Cardiac septum (tissue), 1 donor: ENCODE measurements around the gene POLR3E. TPM values are rescaled to one million over a fixed set of nuclear protein-coding genes. Genes with fewer than 3 reads are reported as not detected.

Experiments
- DNase-seq: peaks from one replicate; pipeline ENCODE4 v3.0.0-alpha.2; 2020; ENCODE audit warnings: low spot score
- intact Hi-C: fragments of 100-400 bp; cut with DNase I; formaldehyde crosslinking; loops from one replicate; pipeline ENCODE4 v1.14.0; 2022
- total RNA-seq: library from RNA; stranded (reverse); fragmentation: NEBNext Ultra II Directional; extraction: Animal tissue kit (Norgen Biotek cat#: 25700); gene quantifications from one replicate; pipeline ENCODE4 v1.2.1, GENCODE V29; 2021
- donor health status: DM: no; HTN: no; CAD: no.

The POLR3E gene
- total RNA-seq, 1 donor from 2014 or later, result 32.7 TPM

DNA sequence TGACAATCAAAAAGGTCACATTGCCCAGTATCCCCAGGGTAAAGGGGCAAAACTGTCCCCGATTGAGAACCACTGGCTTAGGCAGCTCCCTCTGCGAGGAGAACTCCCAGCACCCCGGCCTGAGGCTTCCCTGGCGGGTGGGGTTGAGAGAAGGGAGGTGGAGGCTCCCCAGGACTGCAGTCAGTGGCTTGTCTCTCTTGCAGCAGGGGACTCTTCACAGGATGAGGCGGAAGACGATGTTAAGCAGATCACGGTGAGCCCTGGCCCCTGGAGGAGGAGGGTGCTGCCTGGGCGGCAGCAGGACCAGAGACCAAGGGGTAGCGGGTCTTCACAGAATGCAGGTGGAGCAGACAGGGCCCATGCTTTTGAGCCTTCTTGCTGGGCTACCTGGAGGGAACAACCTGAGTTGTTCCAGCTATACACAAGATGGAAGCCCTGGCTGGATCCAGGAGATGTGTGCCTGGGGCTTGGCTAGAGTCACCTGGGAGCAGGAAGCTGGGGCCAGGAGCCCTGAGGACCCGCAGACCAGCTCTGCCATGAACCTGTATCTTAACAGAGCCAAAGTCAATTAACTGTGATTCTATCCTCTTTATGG is 16.8 kb downstream of the POLR3E start:
- no peak for DNase-seq
- intact Hi-C loops, result no loop called here

DNA sequence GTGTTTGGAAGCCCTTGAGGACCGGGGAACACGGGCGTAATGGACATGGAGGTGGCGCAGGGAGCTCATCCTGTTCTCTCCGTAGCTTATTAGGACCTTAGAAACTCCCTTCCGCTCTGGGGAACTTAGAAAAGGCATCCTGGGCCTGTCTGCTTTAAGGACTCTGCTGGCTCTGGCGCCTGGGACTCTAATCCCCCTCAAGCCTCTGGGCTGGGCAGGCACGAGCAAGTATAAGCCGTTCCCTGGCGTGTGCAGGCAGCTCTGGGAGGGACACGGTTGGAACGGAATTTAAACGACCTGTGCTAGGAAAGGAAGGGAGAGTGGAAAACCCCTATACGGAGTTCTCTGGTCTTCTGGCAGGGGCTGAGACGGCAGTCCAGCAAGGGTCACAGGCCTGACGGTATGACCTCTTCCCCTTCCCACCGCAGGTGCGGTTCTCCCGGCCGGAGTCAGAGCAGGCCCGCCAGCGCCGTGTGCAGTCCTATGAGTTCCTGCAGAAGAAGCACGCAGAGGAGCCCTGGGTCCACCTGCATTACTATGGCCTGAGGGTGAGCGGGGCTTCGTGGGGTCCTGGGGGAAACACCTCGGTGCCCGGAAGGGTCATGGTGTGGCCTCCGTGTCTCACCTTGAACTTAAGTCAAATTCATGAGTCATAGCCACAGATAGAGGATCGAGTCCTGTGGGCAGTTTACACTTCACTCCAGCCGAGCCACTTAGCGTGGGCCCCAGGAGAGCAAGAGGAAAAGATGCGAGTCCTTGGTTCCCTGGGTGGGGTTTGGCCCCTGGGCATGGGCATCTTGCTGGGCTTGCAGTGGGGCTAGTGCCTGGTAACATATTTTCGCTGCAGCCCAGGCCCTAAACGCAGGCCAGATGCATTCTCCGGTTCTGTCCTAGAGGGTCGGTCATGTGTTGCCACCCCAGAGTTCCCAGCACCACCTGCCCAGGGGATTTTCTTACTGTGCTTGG is 17.7 kb downstream of the POLR3E start:
- intact Hi-C loops, result loop anchor here (5.0 kb wide), 1 partner anchor 1023 kb away; no protein-coding TSS in a partner anchor
- no peak for DNase-seq

GRCh38 chr16:22315979-22316378 is 18.8 kb downstream of the POLR3E start:
- intact Hi-C loops, result loop anchor here (5.0 kb wide), 1 partner anchor 1024 kb away; no protein-coding TSS in a partner anchor
- no peak for DNase-seq

DNA sequence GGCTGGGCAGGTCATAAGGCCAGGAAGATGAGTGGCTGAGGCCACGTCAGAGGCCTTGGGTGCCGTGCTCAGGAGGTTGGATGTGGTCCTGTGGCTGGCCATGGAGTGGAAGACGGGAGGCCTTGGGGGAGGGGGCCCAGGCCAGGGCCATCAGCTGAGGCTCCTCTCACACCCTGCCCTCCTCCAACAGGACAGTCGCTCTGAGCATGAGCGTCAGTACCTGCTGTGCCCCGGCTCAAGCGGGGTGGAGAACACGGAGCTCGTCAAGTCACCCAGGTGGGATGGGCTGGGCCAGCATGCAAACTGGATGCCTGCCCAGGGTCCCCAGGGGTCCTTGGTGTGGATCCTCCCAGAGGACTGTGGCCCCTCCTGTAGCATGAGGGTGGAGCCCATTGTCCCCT is 19.2 kb downstream of the POLR3E start:
- DNase-seq, result no peak
- intact Hi-C loops, result loop anchor here (5.0 kb wide), 1 partner anchor 1024 kb away; no protein-coding TSS in a partner anchor

DNA sequence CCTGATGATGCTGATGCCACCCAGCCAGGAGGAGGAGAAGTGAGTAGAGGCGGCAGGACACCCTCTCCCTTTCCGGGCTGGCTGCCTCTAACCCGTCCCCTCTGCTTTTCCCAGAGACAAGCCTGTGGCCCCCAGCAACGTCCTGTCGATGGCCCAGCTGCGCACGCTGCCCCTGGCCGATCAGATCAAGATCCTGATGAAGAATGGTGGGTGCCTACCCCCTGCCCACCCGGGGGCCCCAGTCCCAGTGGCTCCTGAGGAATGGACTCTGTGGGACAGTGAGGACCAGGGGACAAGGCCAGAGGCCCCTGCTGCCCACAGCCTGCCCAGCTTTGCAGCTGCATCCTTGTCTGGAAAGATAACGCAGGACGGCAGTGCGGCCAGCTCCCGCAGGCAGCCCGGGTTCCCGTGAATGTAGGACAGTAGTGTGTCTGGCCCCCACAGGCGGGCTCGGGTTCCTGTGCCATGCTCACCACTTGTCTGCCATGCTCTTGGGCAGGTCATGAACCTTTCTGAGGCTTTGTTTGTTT is 19.9 kb downstream of the POLR3E start:
- no peak for DNase-seq
- intact Hi-C loops, result loop anchor here (5.0 kb wide), 1 partner anchor 1025 kb away; no protein-coding TSS in a partner anchor

- intact Hi-C loops, result loop anchor here (5.0 kb wide), 1 partner anchor 1025 kb away; no protein-coding TSS in a partner anchor
Measured at GRCh38 chr16:22317625-22318024, 20.4 kb downstream of the POLR3E start.

DNA sequence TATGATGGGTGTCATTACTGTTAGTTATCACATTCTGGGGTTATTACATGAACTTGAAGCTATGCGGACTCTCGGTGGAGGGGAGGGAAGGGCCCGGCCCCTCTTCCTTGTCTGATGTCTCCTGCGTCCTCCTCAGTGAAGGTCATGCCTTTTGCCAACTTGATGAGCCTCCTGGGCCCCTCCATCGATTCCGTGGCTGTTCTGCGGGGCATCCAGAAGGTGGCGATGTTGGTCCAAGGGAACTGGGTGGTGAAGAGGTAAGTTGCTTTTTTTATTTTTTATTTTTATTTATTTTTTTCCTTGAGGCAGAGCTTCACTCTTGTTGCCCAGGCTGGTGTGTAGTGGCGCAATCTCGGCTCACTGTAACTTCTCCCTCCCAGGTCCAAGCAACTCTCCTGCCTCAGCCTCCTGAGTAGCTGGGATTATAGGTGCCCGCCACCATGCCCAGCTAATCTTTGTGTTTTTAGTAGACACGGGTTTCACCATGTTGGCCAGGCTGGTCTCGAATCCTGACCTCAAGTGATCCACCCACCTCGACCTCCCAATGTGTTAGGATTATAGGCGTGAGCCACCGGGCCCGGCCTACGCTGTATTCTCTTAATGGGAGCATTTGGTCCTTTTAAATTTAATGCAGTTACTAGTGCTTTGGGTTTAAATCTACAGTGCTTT is 21.6 kb downstream of the POLR3E start:
- no peak for DNase-seq

More at GRCh38 chr16:22317625-22318024, 20.4 kb downstream of the POLR3E start:
- DNase-seq, result no peak

GRCh38 chr16:22320572-22321339 is 23.5 kb downstream of the POLR3E start:
- DNase-seq, result no peak
- intact Hi-C loops, result loop anchor here (10.0 kb wide), 1 partner anchor 94 kb away; no protein-coding TSS in a partner anchor

More for the DNA sequence above, 21.6 kb downstream of the POLR3E start:
- intact Hi-C loops, result loop anchor here (5.0 kb wide), 1 partner anchor 1027 kb away; no protein-coding TSS in a partner anchor

DNA sequence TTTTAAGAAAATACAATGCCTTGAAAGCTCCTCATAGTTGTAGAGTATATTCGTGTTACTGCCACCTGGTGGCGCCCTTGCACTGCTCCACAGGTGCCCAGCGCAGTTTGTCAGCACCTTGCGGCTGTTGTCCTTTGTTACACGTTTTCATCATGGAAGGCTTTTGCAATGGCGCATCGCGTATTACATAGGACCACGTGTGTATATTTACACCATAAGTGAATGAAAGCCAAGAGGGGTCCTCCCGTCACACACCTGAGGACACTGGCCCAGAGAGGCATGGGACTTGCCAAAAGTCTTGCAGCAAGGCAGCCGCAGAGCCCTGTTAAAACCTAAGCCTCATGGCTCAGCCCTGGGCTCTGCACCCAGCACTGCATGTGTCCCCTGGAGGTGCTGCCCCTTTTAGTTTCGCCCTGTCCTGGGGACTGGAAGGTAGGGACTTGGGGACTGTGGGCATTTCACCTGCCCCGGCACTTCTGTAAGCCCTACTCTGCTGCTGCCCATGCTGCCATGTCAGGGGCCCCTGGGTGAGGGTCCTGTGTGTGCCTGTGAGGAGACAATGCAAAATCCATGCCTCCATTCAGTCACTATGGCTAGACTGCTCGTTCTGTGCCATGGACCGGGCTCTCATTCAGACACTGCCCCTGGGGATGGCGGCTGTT is 24.3 kb downstream of the POLR3E start:
- DNase-seq, result no peak
- intact Hi-C loops, result loop anchor here (10.0 kb wide), 1 partner anchor 93 kb away; no protein-coding TSS in a partner anchor

DNA sequence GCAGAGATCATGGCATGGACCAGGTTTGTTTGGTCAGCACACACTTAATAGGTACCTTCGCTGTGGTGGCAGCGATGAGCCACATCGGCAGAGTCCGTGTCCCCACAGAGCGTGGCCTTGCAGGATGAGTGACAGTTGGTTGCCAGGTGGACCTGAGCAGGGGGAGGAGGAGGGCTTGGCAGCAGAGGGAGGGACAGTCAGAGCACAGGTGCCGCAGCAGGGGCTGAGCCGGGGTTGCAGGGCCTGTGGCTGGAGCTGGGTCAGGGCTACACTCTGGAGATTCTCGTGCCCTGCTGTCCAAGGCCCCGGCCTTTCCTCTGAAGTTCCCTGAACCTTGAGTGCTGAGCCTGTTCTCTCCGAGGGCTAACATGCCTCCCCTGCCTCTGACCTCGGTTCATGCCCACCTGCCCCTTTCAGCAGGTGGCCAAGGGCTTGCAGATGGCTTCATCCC is 24.8 kb downstream of the POLR3E start:
- intact Hi-C loops, result loop anchor here (10.0 kb wide), 1 partner anchor 93 kb away; no protein-coding TSS in a partner anchor
- no peak for DNase-seq

- intact Hi-C loops, result loop anchor here (10.0 kb wide), 1 partner anchor 92 kb away; no protein-coding TSS in a partner anchor
- no peak for DNase-seq
Measured at GRCh38 chr16:22322741-22323140, 25.5 kb downstream of the POLR3E start.

DNA sequence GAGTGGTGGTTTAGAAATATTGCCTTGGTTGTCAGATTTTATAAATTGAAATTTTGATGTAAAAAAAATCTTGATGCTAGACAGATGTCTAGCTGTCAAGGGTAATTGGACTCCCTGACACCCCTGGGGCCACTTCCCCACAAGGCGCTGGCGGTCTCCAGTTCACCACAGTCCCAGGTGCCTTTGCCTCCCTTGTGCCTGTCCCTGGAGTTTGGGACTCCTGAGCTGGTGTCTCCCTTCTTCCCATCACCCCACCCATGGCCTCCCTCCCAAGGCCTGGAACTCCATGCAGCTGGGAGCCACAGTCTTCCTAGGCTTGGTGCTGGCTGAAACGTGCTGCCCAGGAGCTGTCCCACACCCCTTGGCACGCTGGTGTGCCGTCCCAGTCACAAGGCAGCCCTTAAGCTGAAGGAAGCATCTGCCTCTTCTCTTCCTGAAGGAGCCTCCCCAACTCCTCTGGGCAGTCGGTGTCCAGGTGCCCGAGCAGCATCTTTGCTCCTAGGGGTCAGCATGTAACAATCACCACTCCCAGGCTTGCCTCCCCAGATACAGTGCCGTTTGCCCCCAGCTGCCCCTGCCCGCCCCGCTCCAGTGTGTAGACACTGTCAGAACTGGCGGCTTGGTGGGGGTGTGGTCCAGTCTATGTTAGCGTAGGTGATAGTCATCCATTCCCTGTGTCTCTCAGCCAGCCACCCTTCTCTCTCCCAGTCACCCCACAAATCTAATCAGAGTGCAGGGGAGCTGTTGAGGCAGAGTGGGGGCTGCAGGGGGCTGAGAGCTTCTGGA is 26.2 kb downstream of the POLR3E start:
- intact Hi-C loops, result loop anchor here (10.0 kb wide), 1 partner anchor 91 kb away; no protein-coding TSS in a partner anchor
- DNase-seq, result no peak

DNA sequence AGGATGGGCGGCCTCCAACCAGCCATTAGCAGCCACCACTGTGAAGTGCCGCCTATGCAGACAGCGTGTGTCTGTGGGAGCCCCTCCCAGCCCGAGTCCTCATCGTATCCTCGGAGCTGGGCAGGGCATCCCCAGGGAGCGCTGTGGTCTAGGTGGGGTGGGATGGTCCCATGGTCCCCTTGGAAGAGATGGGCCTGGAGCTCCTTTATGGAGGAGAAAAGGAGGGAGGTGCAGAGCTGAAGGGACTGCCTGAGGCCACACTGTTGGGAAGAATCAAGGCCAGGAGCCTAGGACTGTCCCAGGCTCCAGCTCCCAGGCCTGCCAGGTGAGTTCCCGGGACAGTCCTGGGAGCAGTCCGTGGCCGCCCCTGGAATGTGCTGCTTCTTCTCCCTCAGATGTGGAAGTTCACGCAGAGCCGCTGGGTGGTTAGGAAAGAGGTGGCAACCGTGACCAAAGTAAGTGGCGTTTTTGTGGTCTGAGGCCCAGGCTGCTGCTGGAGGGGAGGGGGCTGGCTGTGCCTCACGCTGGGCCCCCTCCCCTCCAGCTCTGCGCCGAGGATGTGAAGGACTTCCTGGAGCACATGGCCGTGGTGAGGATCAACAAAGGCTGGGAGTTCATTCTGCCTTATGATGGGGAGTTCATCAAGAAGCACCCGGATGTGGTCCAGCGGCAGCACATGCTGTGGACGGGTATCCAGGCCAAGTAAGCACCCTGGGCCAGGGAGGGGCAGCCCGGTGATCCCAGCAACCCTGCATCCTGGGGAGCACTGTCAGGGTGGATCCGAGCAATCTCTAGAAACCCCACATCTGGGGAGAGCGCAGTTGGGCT is 27.0 kb downstream of the POLR3E start:
- no peak for DNase-seq
- intact Hi-C loops, result loop anchor here (10.0 kb wide), 1 partner anchor 91 kb away; no protein-coding TSS in a partner anchor

DNA sequence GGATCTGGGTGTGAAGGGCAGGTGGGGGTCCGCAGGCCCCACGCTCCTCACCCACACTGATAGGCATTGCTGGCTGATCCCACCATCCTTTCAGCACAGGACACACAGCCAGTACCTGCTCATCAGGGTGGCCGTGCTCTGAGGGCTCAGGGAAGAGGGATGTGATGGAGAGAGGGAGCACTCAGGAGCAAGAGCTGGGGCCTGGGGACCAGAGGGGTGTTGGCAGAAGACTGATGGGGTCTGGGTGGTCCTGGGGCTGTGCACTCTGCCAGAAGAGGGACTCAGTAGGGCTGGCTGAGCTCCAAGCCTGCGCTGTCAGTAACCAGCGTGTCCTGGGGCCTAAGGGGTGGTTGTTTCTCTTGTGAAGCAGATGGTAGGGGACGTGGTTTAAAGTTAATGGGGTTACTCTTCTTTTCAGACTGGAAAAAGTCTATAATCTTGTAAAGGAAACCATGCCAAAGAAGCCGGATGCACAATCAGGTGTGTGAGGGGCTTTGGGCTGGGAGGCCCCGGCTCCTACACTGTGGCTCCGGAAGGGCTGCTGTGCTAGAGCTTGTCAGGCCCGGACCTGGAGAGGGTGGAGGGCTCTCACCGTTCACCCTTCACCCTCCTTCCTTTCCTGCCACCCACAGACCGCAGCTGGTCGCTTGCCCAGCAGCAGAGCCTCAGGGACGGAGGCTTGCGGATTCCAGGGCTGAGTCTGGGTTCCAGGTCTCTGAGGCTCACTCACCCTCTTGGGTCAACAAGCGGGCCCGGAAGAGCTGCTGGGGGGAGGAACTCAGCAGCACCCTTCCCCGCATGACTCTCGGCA is 27.8 kb downstream of the POLR3E start:
- intact Hi-C loops, result loop anchor here (10.0 kb wide), 1 partner anchor 90 kb away; no protein-coding TSS in a partner anchor
- DNase-seq, result no peak
